Natural killer cell (primary cell): ENCODE measurements around the gene EFS. TPM values are rescaled to one million over a fixed set of nuclear protein-coding genes. Genes with fewer than 3 reads are reported as not detected.
"Not testable (repeated sequence)": the region's sequence is repeated elsewhere in the genome, so short reads cannot be mapped to it uniquely, and the experiment has no call there.

ENCODE experiments used
- ATAC-seq, 3 donors: fragments of 150-1000 bp in 2 of 3; fragments of 200-7000 bp in 1 of 3; cut with Tn5 transposase; 1 replicate in 1 of 3; 2 replicates in 2 of 3; pipeline ENCODE4 v1.10.0; 2021; ENCODE audit warnings: mild to moderate bottlenecking in 2 of 3, moderate library complexity in 2 of 3
- DNase-seq, 2 donors: peaks; one replicate each; pipeline versions ENCODE4 v3.0.0 to v3.0.0-alpha.2; 2013 to 2021; ENCODE audit warnings: mixed read lengths in 1 of 2
- H3K27ac ChIP-seq: one replicate; pipeline ENCODE4 v1.5.1; 2013; ENCODE audit warnings: mild to moderate bottlenecking, low read length
- H3K27me3 ChIP-seq: one replicate; pipeline ENCODE4 v1.6.1; 2013; ENCODE audit warnings: low read length; ENCODE audit not compliant: control insufficient read depth, insufficient read depth
- H3K36me3 ChIP-seq: one replicate; pipeline ENCODE4 v1.6.1; 2013; ENCODE audit warnings: low read length; ENCODE audit not compliant: control insufficient read depth, insufficient read depth
- H3K4me1 ChIP-seq: one replicate; pipeline ENCODE4 v1.6.1; 2013; ENCODE audit warnings: low read length; ENCODE audit not compliant: control insufficient read depth, insufficient read depth
- H3K4me3 ChIP-seq: one replicate; pipeline ENCODE4 v1.5.1; 2013; ENCODE audit warnings: low read length
- H3K9me3 ChIP-seq: one replicate; pipeline ENCODE4 v1.6.1; 2013; ENCODE audit warnings: low read length; ENCODE audit not compliant: control insufficient read depth, insufficient read depth
- H3K27ac Mint-ChIP-seq, 2 donors: one replicate each; pipeline ENCODE4 v1.8.0; 2022; ENCODE audit warnings: mild to moderate bottlenecking in 2 of 2, mixed read lengths in 2 of 2, moderate library complexity in 1 of 2
- H3K27me3 Mint-ChIP-seq, 2 donors: one replicate each; pipeline ENCODE4 v1.8.0; 2022; ENCODE audit warnings: low read depth in 2 of 2, mixed read lengths in 2 of 2
- H3K36me3 Mint-ChIP-seq: one replicate; pipeline ENCODE4 v1.8.0; 2022; ENCODE audit warnings: mixed read lengths
- H3K4me1 Mint-ChIP-seq, 2 donors: one replicate each; pipeline ENCODE4 v1.8.0; 2022; ENCODE audit warnings: mixed read lengths in 2 of 2
- H3K4me3 Mint-ChIP-seq: one replicate; pipeline ENCODE4 v1.8.0; 2022; ENCODE audit warnings: mild to moderate bottlenecking, moderate library complexity, mixed read lengths
- H3K9me3 Mint-ChIP-seq, 2 donors: one replicate each; pipeline ENCODE4 v1.8.0; 2022; ENCODE audit warnings: mixed read lengths in 2 of 2
- CTCF ChIP-seq: fragments of 200-600 bp; IDR thresholded peaks from one replicate; pipeline ENCODE4 v1.8.0; 2022; ENCODE audit warnings: antibody characterized with exemption
- WGBS: methylation state at CpG from one replicate; pipeline ENCODE4 v1.1.7; 2013; ENCODE audit warnings: missing lambda C conversion rate; ENCODE audit not compliant: insufficient coverage; 5-methylcytosine and 5-hydroxymethylcytosine counted together
- intact Hi-C: fragments of 100-400 bp; cut with micrococcal nuclease; formaldehyde crosslinking; loops from one replicate; pipeline ENCODE4 v1.14.2; 2022
- total RNA-seq, 4 donors: library from RNA; stranded (reverse); fragments of 120-200 nt in 1 of 4; gene quantifications; one replicate each; pipeline versions ENCODE4 v1.2.3 to v1.2.4, GENCODE V29; 2013 to 2022

EFS gene
- total RNA-seq, 3 donors from 2014 or later (not counting 1 experiment from before 2014, with no cell fraction given), result not detected

- Mint-ChIP-seq H3K27me3 (peaks cover 0 to 8% of the 10 kb centered on the region in 2 donors), H3K4me1 (no peaks in the 10 kb centered on the region), H3K4me3 (no peak overlapping the region), H3K9me3 (no peaks in the 10 kb centered on the region), H3K27ac (no peak overlapping the region), H3K36me3 (no peaks in the 10 kb centered on the region)
- no peak overlapping the region for H3K4me3 ChIP-seq
- H3K36me3 ChIP-seq, result no peaks in the 10 kb centered on the region
- no peaks in the 10 kb centered on the region for H3K4me1 ChIP-seq
- DNase-seq (no peak), ATAC-seq (no peak)
- H3K27me3 ChIP-seq, result no peaks in the 10 kb centered on the region
- intact Hi-C loops, result no loop called here
- H3K9me3 ChIP-seq, result no peaks in the 10 kb centered on the region
- H3K27ac ChIP-seq, result no peak overlapping the region
- 88% methylated on average over 4 of the region's 4 CpGs for WGBS
- no peak for TF ChIP-seq CTCF
Observed at GRCh38 chr14:23403908-23404307, 38.9 kb upstream of the EFS start.

- Histone ChIP-seq H3K4me3 (no peak overlapping the region), H3K9me3 (no peaks in the 10 kb centered on the region), H3K36me3 (no peaks in the 10 kb centered on the region), H3K4me1 (no peaks in the 10 kb centered on the region), H3K27ac (no peak overlapping the region), H3K27me3 (no peaks in the 10 kb centered on the region)
- Mint-ChIP-seq H3K4me3 (no peak overlapping the region), H3K27me3 (peaks cover 2 to 8% of the 10 kb centered on the region in 2 donors), H3K36me3 (no peaks in the 10 kb centered on the region), H3K4me1 (no peaks in the 10 kb centered on the region), H3K9me3 (no peaks in the 10 kb centered on the region), H3K27ac (no peak overlapping the region)
- ATAC-seq, result no peak
- DNase-seq, result no peak
- intact Hi-C loops, result no loop called here
- WGBS, result 56% methylated on average over 7 of the region's 7 CpGs
- TF ChIP-seq CTCF, result no peak
Observed at GRCh38 chr14:23403139-23403438, 38.1 kb upstream of the EFS start.

- Mint-ChIP-seq H3K27ac (no peak overlapping the region), H3K27me3 (peaks cover 2 to 8% of the 10 kb centered on the region in 2 donors), H3K4me3 (no peak overlapping the region), H3K9me3 (no peaks in the 10 kb centered on the region), H3K4me1 (no peaks in the 10 kb centered on the region), H3K36me3 (no peaks in the 10 kb centered on the region)
- ATAC-seq (no peak), DNase-seq (no peak)
- intact Hi-C loops, result no loop called here
- Histone ChIP-seq H3K27me3 (no peaks in the 10 kb centered on the region), H3K27ac (no peak overlapping the region), H3K9me3 (no peaks in the 10 kb centered on the region), H3K4me1 (no peaks in the 10 kb centered on the region), H3K36me3 (no peaks in the 10 kb centered on the region), H3K4me3 (no peak overlapping the region)
- TF ChIP-seq CTCF, result no peak
- 83% methylated on average over 25 of the region's 25 CpGs for WGBS
Observed at GRCh38 chr14:23402296-23403138, 37.5 kb upstream of the EFS start.

- Mint-ChIP-seq H3K27ac (no peak overlapping the region), H3K4me1 (no peaks in the 10 kb centered on the region), H3K9me3 (no peaks in the 10 kb centered on the region), H3K36me3 (no peaks in the 10 kb centered on the region), H3K4me3 (no peak overlapping the region), H3K27me3 (peaks cover 2 to 5% of the 10 kb centered on the region in 2 donors)
- Histone ChIP-seq H3K4me1 (no peaks in the 10 kb centered on the region), H3K27ac (no peak overlapping the region), H3K27me3 (no peaks in the 10 kb centered on the region), H3K9me3 (no peaks in the 10 kb centered on the region), H3K4me3 (no peak overlapping the region), H3K36me3 (no peaks in the 10 kb centered on the region)
- DNase-seq, result no peak
- ATAC-seq, result no peak
- no peak for TF ChIP-seq CTCF
- 84% methylated on average over 4 of the region's 4 CpGs for WGBS
- intact Hi-C loops, result no loop called here
Observed at GRCh38 chr14:23401291-23401690, 36.3 kb upstream of the EFS start.

GRCh38 chr14:23400496-23401149, 35.7 kb upstream of the EFS start:
- H3K36me3 ChIP-seq, H3K27me3 ChIP-seq, H3K9me3 ChIP-seq, H3K9me3 Mint-ChIP-seq, DNase-seq, H3K27ac Mint-ChIP-seq, intact Hi-C loops, H3K27ac ChIP-seq, ATAC-seq, H3K36me3 Mint-ChIP-seq, H3K4me3 Mint-ChIP-seq, H3K4me3 ChIP-seq, H3K4me1 Mint-ChIP-seq, H3K4me1 ChIP-seq, H3K27me3 Mint-ChIP-seq: not testable (repeated sequence)
- WGBS, result 74% methylated on average over 16 of the region's 16 CpGs
